CD4-positive, alpha-beta T cell (primary cell): ENCODE data around the gene CHORDC1. TPM values are rescaled to one million over a fixed set of nuclear protein-coding genes. Genes with fewer than 3 reads are reported as not detected.
A peak's percentile ranks its signal among the peaks of the same experiment; 100 is the strongest.

Experiments
- ATAC-seq: fragments of 200-7000 bp; cut with Tn5 transposase; one replicate; pipeline ENCODE4 v1.10.0; 2022; ENCODE audit warnings: mild to moderate bottlenecking; ENCODE audit not compliant: poor library complexity
- CTCF ChIA-PET: fragments of 350-600 bp; sonication (Branson Sonifier 250); formaldehyde crosslinking; loops from one replicate; lab custom pipeline; 2021; ENCODE audit warnings: antibody characterized with exemption, inconsistent platforms; lab: Charles Lee
- POLR2A ChIA-PET: fragments of 350-600 bp; sonication (Branson Sonifier 250); formaldehyde crosslinking; loops from one replicate; lab custom pipeline; 2021; ENCODE audit warnings: antibody characterized with exemption, inconsistent platforms; lab: Charles Lee
- DNase-seq, 14 experiments: peaks; one replicate each; pipeline ENCODE4 v3.0.0-alpha.2; 2013 to 2020; ENCODE audit warnings: mixed read lengths in 2 of 14
- H3K27ac ChIP-seq, 2 donors: one replicate each; pipeline versions ENCODE4 v1.5.1 to v1.7.0; 2013; ENCODE audit warnings: low read length in 2 of 2, low read depth in 1 of 2, mild to moderate bottlenecking in 1 of 2
- H3K27me3 ChIP-seq, 2 experiments: 1 replicate in 1 of 2; 2 replicates in 1 of 2; pipeline versions ENCODE4 v1.6.1 to v1.7.0; 2013; ENCODE audit warnings: low read length in 2 of 2, control low read depth in 1 of 2, mild to moderate bottlenecking in 1 of 2, moderate library complexity in 1 of 2; ENCODE audit not compliant: insufficient read depth in 2 of 2, control insufficient read depth in 1 of 2
- H3K36me3 ChIP-seq: one replicate; pipeline ENCODE4 v1.6.1; 2013; ENCODE audit warnings: low read length, control low read depth; ENCODE audit not compliant: insufficient read depth
- H3K4me1 ChIP-seq: one replicate; pipeline ENCODE4 v1.6.1; 2013; ENCODE audit warnings: low read length, control low read depth; ENCODE audit not compliant: insufficient read depth
- H3K4me3 ChIP-seq: one replicate; pipeline ENCODE4 v1.5.1; 2013; ENCODE audit warnings: mild to moderate bottlenecking, low read length, moderate library complexity
- H3K9me3 ChIP-seq, 2 experiments: 1 replicate in 1 of 2; 2 replicates in 1 of 2; pipeline versions ENCODE4 v1.6.1 to v1.7.0; 2013; ENCODE audit warnings: low read length in 2 of 2, mild to moderate bottlenecking in 2 of 2, control low read depth in 1 of 2, moderate library complexity in 1 of 2; ENCODE audit not compliant: control insufficient read depth in 1 of 2, insufficient read depth in 1 of 2
- H3K27ac Mint-ChIP-seq: one replicate; pipeline ENCODE4 v1.8.0; 2020; ENCODE audit warnings: mixed read lengths
- H3K27me3 Mint-ChIP-seq: one replicate; pipeline ENCODE4 v1.8.0; 2021; ENCODE audit warnings: mixed read lengths
- H3K36me3 Mint-ChIP-seq: one replicate; pipeline ENCODE4 v1.8.0; 2021; ENCODE audit warnings: low read depth, mixed read lengths
- H3K4me1 Mint-ChIP-seq: one replicate; pipeline ENCODE4 v1.8.0; 2021; ENCODE audit warnings: low read depth, mixed read lengths
- H3K4me3 Mint-ChIP-seq: one replicate; pipeline ENCODE4 v1.8.0; 2020; ENCODE audit warnings: mild to moderate bottlenecking, mixed read lengths
- H3K9me3 Mint-ChIP-seq: one replicate; pipeline ENCODE4 v1.8.0; 2020; ENCODE audit warnings: mixed read lengths
- CTCF ChIP-seq: fragments of 200-600 bp; IDR thresholded peaks from one replicate; pipeline ENCODE4 v1.8.0; 2022; ENCODE audit warnings: antibody characterized with exemption, mild to moderate bottlenecking
- intact Hi-C, 2 experiments: fragments of 100-400 bp; cut with DNase I in 1 of 2; cut with micrococcal nuclease in 1 of 2; formaldehyde crosslinking; loops; one replicate each; pipeline versions ENCODE4 v1.15.1 to v1.9.0; 2023 to 2025; cut with DNase I, micrococcal nuclease
- total RNA-seq, 174 experiments: library from RNA in 2 of 174; stranded (reverse) in 2 of 174; gene quantifications; one replicate each; pipeline ENCODE4 v1.2.3 and lab custom pipeline; 2021 to 2026

The CHORDC1 gene
- total RNA-seq, 2 experiments from 2014 or later: 64.6 to 65.9 TPM

- peaks cover 67% of the 10 kb centered on the region for H3K36me3 ChIP-seq
- CTCF ChIA-PET: interaction anchor here (1.4 to 1.5 kb wide), 4 partner anchors 10 to 19 kb away, joined by 4 to 14 read pairs (median 6); partner anchors contain the start of gene CHORDC1
- no peak overlapping the region for H3K4me3 Mint-ChIP-seq
- H3K4me1 ChIP-seq: no peaks in the 10 kb centered on the region
- intact Hi-C loops: loop anchor here in 1 of 2 experiments (10.0 kb wide), 1 partner anchor 250 kb away; no protein-coding TSS in a partner anchor
- no peaks in the 10 kb centered on the region for H3K9me3 Mint-ChIP-seq
- POLR2A ChIA-PET: interaction anchor here (1.5 kb wide), 1 partner anchor 19 kb away, joined by 4 read pairs; no protein-coding TSS in a partner anchor
- H3K4me3 ChIP-seq: no peak overlapping the region
- no peaks in the 10 kb centered on the region for H3K27me3 ChIP-seq
- TF ChIP-seq CTCF: no peak
- peak overlapping the region; percentile 45 for H3K27ac Mint-ChIP-seq
- no peak overlapping the region for H3K27ac ChIP-seq
- H3K36me3 Mint-ChIP-seq: peaks cover 74% of the 10 kb centered on the region
- no peak for ATAC-seq
- no peaks in the 10 kb centered on the region for H3K27me3 Mint-ChIP-seq
- H3K4me1 Mint-ChIP-seq: peaks cover 24% of the 10 kb centered on the region
- no peak for DNase-seq
- no peaks in the 10 kb centered on the region for H3K9me3 ChIP-seq
Observed at GRCh38 chr11:90204407-90204806, 18.4 kb downstream of the CHORDC1 start.

- Mint-ChIP-seq H3K9me3 (no peaks in the 10 kb centered on the region), H3K36me3 (peaks cover 68% of the 10 kb centered on the region), H3K27me3 (no peaks in the 10 kb centered on the region), H3K27ac (peak overlapping the region; percentile 67), H3K4me3 (no peak overlapping the region), H3K4me1 (peaks cover 24% of the 10 kb centered on the region)
- no peak for TF ChIP-seq CTCF
- H3K27ac ChIP-seq: no peak overlapping the region
- POLR2A ChIA-PET: no interaction called here
- no peak overlapping the region for H3K4me3 ChIP-seq
- DNase-seq (peak in 2 of 14 experiments; percentile 14 to 23), ATAC-seq (peak; percentile 72)
- H3K4me1 ChIP-seq: no peaks in the 10 kb centered on the region
- peaks cover 54% of the 10 kb centered on the region for H3K36me3 ChIP-seq
- CTCF ChIA-PET: no interaction called here
- no peaks in the 10 kb centered on the region for H3K27me3 ChIP-seq
- intact Hi-C loops: loop anchor here in 1 of 2 experiments (10.0 kb wide), 1 partner anchor 252 kb away; no protein-coding TSS in a partner anchor
- no peaks in the 10 kb centered on the region for H3K9me3 ChIP-seq
Observed at GRCh38 chr11:90202342-90202741, 20.5 kb downstream of the CHORDC1 start.

GRCh38 chr11:90197377-90197776 lies 25.5 kb downstream of the CHORDC1 start:
- H3K27me3 Mint-ChIP-seq: no peaks in the 10 kb centered on the region
- no peak overlapping the region for H3K4me3 ChIP-seq
- H3K27ac Mint-ChIP-seq: no peak overlapping the region
- ChIA-PET CTCF (no interaction called here), POLR2A (no interaction called here)
- H3K27ac ChIP-seq: no peak overlapping the region
- peaks cover 7% of the 10 kb centered on the region for H3K4me1 Mint-ChIP-seq
- H3K36me3 Mint-ChIP-seq: peaks cover 29% of the 10 kb centered on the region
- H3K9me3 ChIP-seq: no peaks in the 10 kb centered on the region
- H3K9me3 Mint-ChIP-seq: no peaks in the 10 kb centered on the region
- intact Hi-C loops: no loop called here
- no peak for ATAC-seq
- peaks cover 17% of the 10 kb centered on the region for H3K36me3 ChIP-seq
- H3K4me3 Mint-ChIP-seq: no peak overlapping the region
- TF ChIP-seq CTCF: no peak
- no peaks in the 10 kb centered on the region for H3K27me3 ChIP-seq
- H3K4me1 ChIP-seq: no peaks in the 10 kb centered on the region
- no peak for DNase-seq
